Liver (tissue), 9 donors: Measurements from ENCODE around the gene CFAP57. TPM values are rescaled to one million over a fixed set of nuclear protein-coding genes. Genes with fewer than 3 reads are reported as not detected.

ENCODE experiments used
- DNase-seq: peaks from one replicate; pipeline ENCODE4 v3.0.0-alpha.2; 2017; ENCODE audit warnings: low spot score
- H3K27ac ChIP-seq, 2 donors: one replicate each; pipeline ENCODE4 v1.7.0; 2013; ENCODE audit warnings: inconsistent platforms in 2 of 2, low read length in 2 of 2, control low read depth in 1 of 2, low read depth in 1 of 2, mild to moderate bottlenecking in 1 of 2
- H3K27me3 ChIP-seq, 4 donors: one replicate each; pipeline versions ENCODE4 v1.6.1 to v1.7.0; 2013; ENCODE audit warnings: low read length in 3 of 4, inconsistent platforms in 1 of 4, mild to moderate bottlenecking in 1 of 4, moderate library complexity in 1 of 4; ENCODE audit not compliant: control insufficient read depth in 4 of 4, insufficient read depth in 4 of 4
- H3K36me3 ChIP-seq, 4 donors: one replicate each; pipeline versions ENCODE4 v1.6.1 to v1.7.0; 2013; ENCODE audit warnings: low read length in 3 of 4, mild to moderate bottlenecking in 3 of 4, low read depth in 1 of 4, moderate library complexity in 1 of 4; ENCODE audit not compliant: control insufficient read depth in 4 of 4, insufficient read depth in 3 of 4
- H3K4me1 ChIP-seq, 4 donors: one replicate each; pipeline versions ENCODE4 v1.6.1 to v1.7.0; 2013; ENCODE audit warnings: low read length in 3 of 4, mild to moderate bottlenecking in 3 of 4, moderate library complexity in 1 of 4; ENCODE audit not compliant: control insufficient read depth in 4 of 4, insufficient read depth in 4 of 4
- H3K4me3 ChIP-seq, 3 donors: one replicate each; pipeline versions ENCODE4 v1.6.1 to v1.7.0; 2013; ENCODE audit warnings: low read length in 3 of 3, control low read depth in 1 of 3, low read depth in 1 of 3, mild to moderate bottlenecking in 1 of 3
- H3K9ac ChIP-seq, 2 donors: one replicate each; pipeline ENCODE4 v1.7.0; 2013; ENCODE audit warnings: low read length in 2 of 2, mild to moderate bottlenecking in 2 of 2, moderate library complexity in 2 of 2, control low read depth in 1 of 2, low read depth in 1 of 2
- H3K9me3 ChIP-seq, 4 donors: one replicate each; pipeline versions ENCODE4 v1.6.1 to v1.7.0; 2013; ENCODE audit warnings: low read length in 3 of 4; ENCODE audit not compliant: control insufficient read depth in 4 of 4
- CTCF ChIP-seq: fragments of 150-350 bp; IDR thresholded peaks from 2 replicates; pipeline ENCODE4 v1.5.1; 2017; ENCODE audit warnings: improper control_type of control experiment, low read depth, low read length; ENCODE audit not compliant: missing input control
- EGR1 ChIP-seq, 2 donors: IDR thresholded peaks; 2 replicates each; pipeline ENCODE4 v1.6.1; 2016 to 2018; ENCODE audit warnings: antibody characterized with exemption in 2 of 2, low read depth in 2 of 2
- FOXA1 ChIP-seq: IDR thresholded peaks from 2 replicates; pipeline ENCODE4 v1.6.1; 2016; ENCODE audit warnings: antibody characterized with exemption
- FOXA2 ChIP-seq: IDR thresholded peaks from 2 replicates; pipeline ENCODE4 v1.6.1; 2016; ENCODE audit warnings: antibody characterized with exemption
- GABPA ChIP-seq, 2 donors: IDR thresholded peaks in 1 of 2; conservative IDR thresholded peaks in 1 of 2; 2 replicates each; pipeline ENCODE4 v1.6.1; 2016; ENCODE audit warnings: antibody characterized with exemption in 2 of 2, mild to moderate bottlenecking in 1 of 2, moderate library complexity in 1 of 2
- HNF4A ChIP-seq, 2 donors: conservative IDR thresholded peaks; 2 replicates each; pipeline ENCODE4 v1.6.1; 2016; ENCODE audit warnings: antibody characterized with exemption in 2 of 2, mild to moderate bottlenecking in 2 of 2
- JUND ChIP-seq, 2 donors: IDR thresholded peaks; 2 replicates each; pipeline ENCODE4 v1.6.1; 2016; ENCODE audit warnings: antibody characterized with exemption in 2 of 2
- MAX ChIP-seq: IDR thresholded peaks from 2 replicates; pipeline ENCODE4 v1.6.1; 2016; ENCODE audit warnings: antibody characterized with exemption
- RAD21 ChIP-seq, 2 donors: IDR thresholded peaks; 2 replicates each; pipeline ENCODE4 v1.6.1; 2016; ENCODE audit warnings: antibody characterized with exemption in 2 of 2, mild to moderate bottlenecking in 2 of 2
- REST ChIP-seq: IDR thresholded peaks from 2 replicates; pipeline ENCODE4 v1.6.1; 2016; ENCODE audit warnings: antibody characterized with exemption, mild to moderate bottlenecking
- RXRA ChIP-seq, 2 donors: IDR thresholded peaks; 2 replicates each; pipeline ENCODE4 v1.6.1; 2017 to 2018; ENCODE audit warnings: antibody characterized with exemption in 2 of 2, mild to moderate bottlenecking in 1 of 2
- SP1 ChIP-seq: IDR thresholded peaks from 2 replicates; pipeline ENCODE4 v1.6.1; 2018; ENCODE audit warnings: antibody characterized with exemption, mild to moderate bottlenecking
- TAF1 ChIP-seq: conservative IDR thresholded peaks from 2 replicates; pipeline ENCODE4 v1.6.1; 2016; ENCODE audit warnings: antibody characterized with exemption, mild to moderate bottlenecking
- YY1 ChIP-seq: IDR thresholded peaks from 2 replicates; pipeline ENCODE4 v1.6.1; 2016; ENCODE audit warnings: antibody characterized with exemption, mild to moderate bottlenecking
- ZBTB33 ChIP-seq: IDR thresholded peaks from 2 replicates; pipeline ENCODE4 v1.6.1; 2016; ENCODE audit warnings: antibody characterized with exemption
- WGBS: extraction: QIAGEN DNeasy Blood & Tissue Kit; methylation state at CpG from one replicate; pipeline ENCODE4 v1.1.7; 2013; 5-methylcytosine and 5-hydroxymethylcytosine counted together
- polyA plus RNA-seq, 2 donors: library from polyadenylated mRNA; stranded (reverse) in 1 of 2; unstranded in 1 of 2; fragments of 200-250 nt in 1 of 2; fragments of >200 nt in 1 of 2; fragmentation: Nextera tagmentation in 1 of 2; extraction: Ambion mirVana in 1 of 2; gene quantifications; one replicate each; pipeline versions ENCODE4 v1.2.1 to v1.2.3, GENCODE V29; 2013 to 2015
- total RNA-seq, 2 donors: library from RNA; depleted of rRNA; stranded (reverse); fragments of >200 nt; gene quantifications; one replicate each; pipeline ENCODE4 v1.2.3, GENCODE V29; 2014
- donor health status: healthy.
- donor health status: healthy.
- donor health status: healthy.
- donor health status: healthy.
- donor health status: healthy.

CFAP57 gene
- under 1 TPM; under 0.01 to 0.19 TPM for total RNA-seq
- polyA plus RNA-seq = 10 to 100 TPM in 1 of 2 donors, under 1 TPM in 1; 0.01 to 14.5 TPM

GRCh38 chr1:43171876-43172526 lies at the start of gene CFAP57, which contains the start of gene EBNA1BP2:
Gene CFAP57 (plus strand): TSS chr1:43172330. CDS start chr1:43172754, 424 bp downstream.
Gene EBNA1BP2 (minus strand): TSS chr1:43172290. CDS start chr1:43172118, 172 bp downstream.
- H3K9ac ChIP-seq = peak within 1 kb of the TSS; percentile 3 to 23
- peaks cover 7 to 26% (median 18%) of the 10 kb centered on the region in 4 donors for H3K36me3 ChIP-seq
- H3K4me1 ChIP-seq = peaks cover 0 to 14% (median 7%) of the 10 kb centered on the region in 4 donors
- peak; percentile 92 for DNase-seq
- WGBS = under 1% methylated on average over 45 of the region's 45 CpGs
- no peaks in the 10 kb centered on the region for H3K27me3 ChIP-seq
- peak within 1 kb of the TSS; percentile 63 to 96 (median 89) for H3K4me3 ChIP-seq
- no peaks in the 10 kb centered on the region for H3K9me3 ChIP-seq
- TF ChIP-seq EGR1 (IDR thresholded peaks at IDR 0.05; ENCODE audit: low read depth in 2 of 2) = peak; percentile 57 to 77
- no peak for TF ChIP-seq ZBTB33
- TF ChIP-seq MAX = peak; percentile 95
- no peak for TF ChIP-seq HNF4A (conservative IDR thresholded peaks at IDR 0.05)
- peak; percentile 96 to 98 for TF ChIP-seq GABPA (IDR thresholded peaks at IDR 0.05 in 1 of 2, conservative IDR thresholded peaks at IDR 0.05 in 1 of 2)
- H3K27ac ChIP-seq = peak within 1 kb of the TSS; percentile 14 to 30

GRCh38 chr1:43123031-43123430 lies 49.1 kb upstream of the CFAP57 start:
- no peak overlapping the region for H3K9ac ChIP-seq
- no peaks in the 10 kb centered on the region for H3K4me1 ChIP-seq
- 91% methylated on average over 1 of the region's 1 CpG for WGBS
- no peak overlapping the region for H3K27ac ChIP-seq
- H3K36me3 ChIP-seq = no peaks in the 10 kb centered on the region
- no peaks in the 10 kb centered on the region for H3K9me3 ChIP-seq
- H3K27me3 ChIP-seq = peaks cover 0 to 2% (median 0%) of the 10 kb centered on the region in 4 donors
- TF ChIP-seq RXRA (IDR thresholded peaks at IDR 0.05) = no peak
- no peak for TF ChIP-seq SP1
- no peak for TF ChIP-seq CTCF
- no peak for TF ChIP-seq MAX
- TF ChIP-seq YY1 = no peak
- TF ChIP-seq HNF4A (conservative IDR thresholded peaks at IDR 0.05) = no peak
- no peak for TF ChIP-seq RAD21 (IDR thresholded peaks at IDR 0.05)
- H3K4me3 ChIP-seq = no peak overlapping the region
- no peak for DNase-seq

- no peak overlapping the region for H3K9ac ChIP-seq
- 79% methylated on average over 3 of the region's 3 CpGs for WGBS
- H3K27me3 ChIP-seq = peaks cover 0 to 5% (median 0%) of the 10 kb centered on the region in 4 donors
- H3K36me3 ChIP-seq = no peaks in the 10 kb centered on the region
- H3K4me3 ChIP-seq = no peak overlapping the region
- no peaks in the 10 kb centered on the region for H3K9me3 ChIP-seq
- H3K27ac ChIP-seq = no peak overlapping the region
- DNase-seq = no peak
- H3K4me1 ChIP-seq = no peaks in the 10 kb centered on the region
- TF ChIP-seq YY1 (no peak), FOXA1 (no peak), MAX (no peak), SP1 (no peak), TAF1 (no peak), JUND (IDR thresholded peaks at IDR 0.05) (no peak), HNF4A (conservative IDR thresholded peaks at IDR 0.05) (no peak), RAD21 (IDR thresholded peaks at IDR 0.05) (no peak), FOXA2 (no peak), REST (no peak), CTCF (no peak)
These were observed 43.3 kb upstream of the CFAP57 start for GRCh38 chr1:43128816-43129215.
